HG02885 (cell line): ENCODE results near the gene HOXA10.

ENCODE experiments used
- ATAC-seq: cut with Tn5 transposase; IDR thresholded peaks from one replicate; pipeline ENCODE4 v1.9.1; 2021; ENCODE audit warnings: mild to moderate bottlenecking; ENCODE audit not compliant: unreplicated experiment, poor library complexity

Gene HOXA10

GRCh38 chr7:27148031-27148755 lies 25.9 kb downstream of the HOXA10 start:
- ATAC-seq, result no peak

DNA sequence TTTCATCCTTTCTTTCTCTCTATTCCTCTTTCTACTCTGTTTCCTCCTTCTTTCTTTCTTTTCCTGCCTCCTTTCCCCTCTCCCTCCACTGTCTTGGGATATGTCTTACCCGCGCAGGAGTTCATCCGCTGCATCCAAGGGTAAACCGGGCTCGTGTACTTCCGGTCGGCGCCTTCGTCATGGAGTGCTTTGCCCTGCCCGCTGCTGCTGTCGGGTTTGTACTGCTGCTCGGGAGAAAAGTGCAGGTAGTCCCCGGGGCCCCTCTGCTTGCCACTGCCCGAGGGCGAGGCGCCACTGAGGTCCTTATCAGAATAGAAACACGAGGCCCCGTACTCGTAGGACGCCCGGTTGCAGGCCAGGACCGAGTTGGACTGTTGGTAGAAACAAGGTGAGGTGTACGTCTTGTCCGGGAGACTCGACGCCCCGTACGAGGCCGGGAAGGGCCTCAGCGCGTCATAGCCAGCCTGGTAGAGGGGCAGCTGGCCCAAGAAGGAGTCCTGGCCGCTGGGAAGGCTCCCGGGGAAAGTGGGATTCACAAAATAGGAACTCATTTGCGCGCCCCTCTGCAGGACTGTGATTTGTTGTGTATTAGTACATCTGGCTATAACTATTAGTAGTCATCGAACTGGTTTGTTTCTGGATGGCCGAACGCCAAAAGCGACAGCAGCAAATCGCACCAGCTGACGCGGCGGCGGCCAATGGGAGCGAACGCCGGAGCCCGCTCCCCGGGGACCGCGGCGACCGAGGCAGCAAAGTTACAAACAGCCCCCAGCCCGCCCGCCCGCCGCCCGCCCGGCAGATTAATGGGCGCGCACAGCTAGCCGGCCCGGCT lies 26.7 kb downstream of the HOXA10 start, which contains the start of gene HOXA6:
HOXA6 (minus strand) TSS at position 576 of the 832 bp plus-strand sequence; CDS start at position 551, 25 bp downstream.
- no peak for ATAC-seq

DNA sequence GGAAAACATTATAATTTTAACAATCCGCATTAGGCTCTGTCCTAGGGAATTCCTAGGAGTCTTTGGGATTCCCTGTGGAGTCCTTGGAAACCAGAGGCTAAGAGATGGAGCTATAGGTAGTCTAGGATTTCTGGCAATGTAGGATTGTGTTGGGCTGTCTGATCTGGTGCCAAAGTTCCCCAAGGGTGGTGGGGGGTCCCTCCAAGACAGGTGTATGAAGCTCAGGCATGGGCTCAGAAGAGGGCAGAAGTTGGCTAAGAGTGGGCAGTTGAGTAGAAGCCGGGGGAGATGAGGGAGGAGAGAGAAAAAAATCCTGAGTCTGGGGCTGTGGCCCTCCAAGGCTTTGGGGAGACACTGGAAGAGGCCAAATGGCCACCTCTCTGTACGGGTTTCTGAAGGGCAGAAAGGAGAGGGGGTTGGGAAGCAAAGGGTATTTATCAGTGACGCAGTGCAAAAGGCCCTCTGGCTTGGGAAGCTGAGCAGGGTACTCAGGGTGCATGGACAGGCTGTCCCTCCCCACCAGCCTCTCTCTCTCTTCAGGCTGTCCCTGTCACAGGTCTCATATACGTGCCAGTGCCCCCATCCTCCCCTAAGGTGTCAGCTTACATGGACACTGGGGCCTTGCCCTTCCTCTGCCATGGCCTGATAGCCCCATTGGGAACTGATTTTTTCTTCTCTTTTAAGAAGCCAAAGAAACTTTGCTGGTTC lies 27.5 kb downstream of the HOXA10 start:
- ATAC-seq, result no peak

GRCh38 chr7:27145914-27146412 lies 28.2 kb downstream of the HOXA10 start:
- no peak for ATAC-seq

- no peak for ATAC-seq
Observed at GRCh38 chr7:27145165-27145913, 28.8 kb downstream of the HOXA10 start.

DNA sequence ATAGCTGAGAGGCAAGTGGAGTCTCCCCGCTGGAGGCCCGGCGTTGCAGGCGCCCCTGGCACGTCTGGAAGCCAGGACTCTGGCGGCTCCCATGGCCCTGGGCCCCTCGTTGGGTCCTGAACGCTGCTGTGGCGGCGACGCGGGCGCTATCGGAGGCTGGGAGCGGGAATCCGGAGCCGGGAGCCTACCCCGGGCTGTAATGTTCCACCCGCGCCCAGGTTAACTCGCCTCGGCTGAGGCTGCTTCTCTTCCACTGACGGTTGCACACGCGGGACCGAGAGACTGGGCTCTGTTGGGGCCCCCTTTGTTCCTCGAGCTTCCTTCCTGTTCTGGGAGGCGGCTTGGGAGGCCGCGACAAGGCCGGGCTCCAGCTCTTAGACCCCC lies 29.3 kb downstream of the HOXA10 start:
- ATAC-seq, result no peak

- no peak for ATAC-seq
Observed at GRCh38 chr7:27143950-27144780, 30.0 kb downstream of the HOXA10 start.

DNA sequence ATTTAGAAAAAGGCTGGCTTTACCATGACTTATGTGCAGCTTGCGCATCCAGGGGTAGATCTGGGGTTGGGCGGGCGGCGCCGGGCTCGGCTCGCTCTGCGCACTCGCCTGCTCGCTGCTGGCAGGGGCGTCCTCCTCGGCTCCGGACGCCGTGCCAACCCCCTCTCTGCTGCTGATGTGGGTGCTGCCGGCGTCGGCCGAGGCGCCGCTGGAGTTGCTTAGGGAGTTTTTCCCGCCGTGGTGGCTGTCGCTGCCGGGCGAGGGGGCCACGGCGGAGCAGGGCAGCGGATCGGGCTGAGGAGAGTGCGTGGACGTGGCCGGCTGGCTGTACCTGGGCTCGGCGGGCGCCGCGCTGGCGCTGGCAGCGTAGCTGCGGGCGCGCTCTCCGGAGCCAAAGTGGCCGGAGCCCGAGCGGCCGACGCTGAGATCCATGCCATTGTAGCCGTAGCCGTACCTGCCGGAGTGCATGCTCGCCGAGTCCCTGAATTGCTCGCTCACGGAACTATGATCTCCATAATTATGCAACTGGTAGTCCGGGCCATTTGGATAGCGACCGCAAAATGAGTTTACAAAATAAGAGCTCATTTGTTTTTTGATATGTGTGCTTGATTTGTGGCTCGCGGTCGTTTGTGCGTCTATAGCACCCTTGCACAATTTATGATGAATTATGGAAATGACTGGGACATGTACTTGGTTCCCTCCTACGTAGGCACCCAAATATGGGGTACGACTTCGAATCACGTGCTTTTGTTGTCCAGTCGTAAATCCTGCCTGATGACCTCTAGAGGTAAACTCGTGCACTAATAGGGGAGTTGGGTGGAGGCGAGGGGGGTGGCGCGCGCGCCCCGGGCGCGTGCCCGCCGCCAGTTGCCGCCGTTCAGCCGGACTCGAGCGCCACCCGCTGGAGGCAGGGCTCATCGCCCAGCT lies 30.8 kb downstream of the HOXA10 start, which contains the start of gene HOXA5:
HOXA5 (minus strand) TSS at position 659 of the 927 bp plus-strand sequence; CDS start at position 585, 74 bp downstream.
- ATAC-seq, result no peak

- ATAC-seq, result no peak
Observed at GRCh38 chr7:27142580-27143022, 31.5 kb downstream of the HOXA10 start.

- ATAC-seq, result no peak
Observed at GRCh38 chr7:27141923-27142579, 32.1 kb downstream of the HOXA10 start.

DNA sequence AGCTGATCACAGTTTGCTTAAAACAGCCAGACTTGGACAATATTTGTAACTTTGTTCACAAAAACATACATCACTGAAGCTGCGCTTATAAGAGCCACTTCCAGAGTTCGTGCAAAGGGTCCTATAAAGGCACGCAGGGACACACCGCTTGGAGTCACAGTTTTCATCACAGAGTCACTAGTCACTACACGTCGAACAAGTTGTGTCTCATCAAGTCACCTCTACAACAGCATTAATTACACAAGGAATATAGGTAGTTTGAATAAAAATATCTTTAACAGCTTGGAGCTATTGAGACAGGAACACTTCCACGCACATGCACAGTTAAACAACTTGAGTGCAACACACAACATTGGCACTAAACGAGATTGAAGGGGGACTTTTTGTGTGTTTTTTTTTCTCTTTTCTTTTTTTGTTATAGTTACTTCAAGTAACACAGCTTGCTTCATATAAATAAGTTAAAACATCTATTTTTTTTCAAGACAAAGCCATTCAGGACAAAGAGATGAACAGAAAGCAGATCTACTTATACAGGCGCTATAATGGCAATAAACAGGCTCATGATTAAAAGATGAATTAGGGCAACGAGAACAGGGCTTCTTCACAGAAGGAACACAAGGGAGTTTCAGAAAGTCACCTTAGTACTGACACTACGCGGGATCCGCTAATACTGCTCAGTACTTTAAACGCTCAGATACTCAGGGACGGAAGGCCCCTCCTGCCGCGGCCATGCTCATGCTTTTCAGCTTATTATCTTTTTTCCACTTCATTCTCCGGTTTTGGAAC lies 32.8 kb downstream of the HOXA10 start:
- ATAC-seq, result no peak

DNA sequence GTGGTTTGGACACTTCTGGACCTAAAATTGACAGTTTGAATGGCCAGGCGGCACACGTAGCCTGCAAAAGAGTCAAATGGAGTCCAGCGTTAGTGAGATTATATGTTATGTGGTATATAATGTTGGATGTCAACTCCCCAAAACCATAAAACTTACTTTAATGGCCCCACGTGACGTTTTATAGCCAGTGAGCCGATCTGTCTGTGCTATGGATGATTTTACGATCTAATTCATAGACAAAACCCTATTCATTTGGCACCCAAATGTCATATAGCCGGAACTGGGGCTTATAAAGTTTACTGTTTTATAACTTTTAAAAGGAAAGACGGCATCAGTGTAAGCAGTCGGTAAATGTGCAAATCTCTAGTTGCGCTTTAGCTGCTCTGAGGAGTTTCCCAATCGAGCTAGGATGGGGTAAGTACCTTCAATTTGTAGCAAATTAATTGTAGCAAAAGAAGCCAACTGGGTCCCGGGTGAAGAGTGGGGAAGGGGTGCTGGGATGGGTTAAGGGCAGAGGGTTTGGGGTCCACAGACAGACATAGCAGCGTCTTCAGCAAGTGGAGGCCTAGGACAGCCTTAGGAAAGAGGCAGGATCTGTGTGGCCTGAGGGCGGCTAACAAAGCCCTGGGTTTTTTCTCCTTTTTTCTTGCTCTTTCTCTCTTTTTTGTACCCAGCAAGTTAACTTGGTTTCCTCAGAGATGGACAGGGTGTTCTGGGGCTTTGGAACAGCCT lies 33.8 kb downstream of the HOXA10 start:
- ATAC-seq, result no peak

DNA sequence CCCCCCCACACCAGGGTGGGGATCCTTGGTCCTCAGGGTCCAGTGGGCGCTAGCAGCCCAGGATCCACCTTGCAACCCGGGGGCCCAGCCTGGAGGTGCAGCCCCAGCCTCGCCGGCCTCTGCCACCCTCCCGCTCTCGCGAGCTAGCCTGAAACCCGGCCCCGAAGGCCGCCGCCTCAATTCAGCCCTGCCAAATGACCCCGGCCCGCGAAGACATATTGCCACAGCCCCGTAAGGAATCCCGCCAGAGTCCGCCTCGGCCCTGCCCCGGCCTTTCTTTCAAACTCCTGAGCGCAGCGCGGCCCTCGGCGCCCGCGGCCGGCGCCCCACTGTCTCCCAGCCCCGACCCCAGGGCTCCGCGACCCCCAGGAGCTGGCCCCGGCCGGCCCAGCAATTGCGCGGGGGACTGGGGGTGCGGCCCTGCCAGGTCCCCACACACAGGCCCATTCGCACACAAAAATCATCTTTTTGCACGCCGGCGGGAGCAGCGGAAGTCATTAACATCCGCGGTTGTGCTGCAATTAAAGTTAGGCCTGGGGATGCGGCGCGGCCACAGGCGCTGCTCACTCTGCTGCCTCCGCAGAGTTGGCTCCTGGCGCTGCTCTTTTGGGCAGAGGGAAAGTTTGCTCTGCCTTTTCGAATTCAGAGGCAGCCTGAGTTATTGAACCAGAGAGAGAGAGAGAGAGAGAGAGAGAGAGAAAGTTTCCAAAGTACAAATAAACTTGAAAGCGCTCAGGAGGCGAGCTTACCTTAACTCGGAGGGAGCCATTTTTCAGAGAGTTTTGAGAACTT lies 34.6 kb downstream of the HOXA10 start:
- no peak for ATAC-seq

DNA sequence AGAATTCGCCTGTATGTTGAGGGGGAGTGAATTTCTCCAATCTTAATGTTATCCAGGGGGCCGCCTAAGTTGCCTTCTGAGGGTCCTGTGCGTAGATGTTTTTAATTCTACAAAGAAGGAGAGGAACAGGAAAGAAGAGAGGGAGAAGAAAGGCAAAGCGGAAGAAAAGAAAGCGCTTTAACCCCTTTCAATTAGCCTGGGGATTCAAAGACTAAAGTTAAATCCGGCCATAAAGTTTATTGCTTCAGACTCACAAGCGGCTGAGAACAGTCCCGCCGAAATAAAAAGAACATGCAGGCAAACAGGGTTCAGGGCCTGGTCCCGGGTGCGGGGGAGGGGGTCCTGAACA lies 35.2 kb downstream of the HOXA10 start:
- no peak for ATAC-seq

DNA sequence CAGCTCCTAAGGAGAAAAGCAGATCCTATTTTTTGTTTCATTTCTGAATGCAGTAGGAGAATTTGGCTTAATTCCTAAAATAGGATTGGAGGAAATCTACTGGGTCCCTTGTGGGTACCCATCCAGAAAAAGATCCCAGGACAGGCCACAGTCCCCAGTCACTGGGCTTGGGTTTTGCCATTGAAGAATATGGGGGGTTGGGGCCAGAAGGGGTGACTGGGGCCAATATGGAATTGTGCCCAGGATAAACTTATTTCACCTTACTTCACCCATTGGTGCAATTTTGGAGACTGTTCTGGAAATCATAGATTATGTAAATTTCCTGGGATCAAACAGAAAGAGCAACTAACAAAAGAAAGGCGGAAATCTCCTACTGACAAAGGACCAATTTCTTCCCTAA lies 35.6 kb downstream of the HOXA10 start:
- ATAC-seq, result no peak
